ENCODE measurements around the gene MLYCD.

GRCh38 chr16:83928341-83929055, 29.6 kb downstream of the MLYCD start:
- TF ChIP-seq POLR2A (IDR thresholded peaks at IDR 0.05) = no peak
- TF ChIP-seq CTCF (IDR thresholded peaks at IDR 0.05) = no peak
- TF ChIP-seq POLR2AphosphoS5 (IDR thresholded peaks at IDR 0.05) = no peak
